DOHH2 (cell line): ENCODE results near the gene PARP9.

Experiments used
- H3F3A ChIP-seq: fragments of 200-600 bp; sonication (generic), shearing (Covaris generic); 2 replicates; pipeline ENCODE4 v1.6.0; 2016; ENCODE audit warnings: antibody characterized with exemption, mild to moderate bottlenecking; ENCODE audit not compliant: control insufficient read depth, insufficient read depth
- H3K27ac ChIP-seq: fragments of 200-600 bp; sonication (generic); 2 replicates; pipeline ENCODE4 v1.5.1; 2014; ENCODE audit warnings: low read depth, mild to moderate bottlenecking, low read length, moderate library complexity
- H3K27me3 ChIP-seq: fragments of 200-600 bp; sonication (generic); 2 replicates; pipeline ENCODE4 v1.6.1; 2014; ENCODE audit warnings: mild to moderate bottlenecking, low read length, mixed read lengths; ENCODE audit not compliant: control insufficient read depth
- H3K36me3 ChIP-seq: fragments of 200-600 bp; sonication (generic); 2 replicates; pipeline ENCODE4 v1.6.1; 2014; ENCODE audit warnings: mild to moderate bottlenecking, low read length, moderate library complexity, mixed read lengths; ENCODE audit not compliant: control insufficient read depth
- H3K4me1 ChIP-seq: fragments of 200-600 bp; sonication (generic); 2 replicates; pipeline ENCODE4 v1.6.1; 2014; ENCODE audit warnings: mild to moderate bottlenecking, low read length, mixed read lengths; ENCODE audit not compliant: control insufficient read depth
- H3K4me2 ChIP-seq: fragments of 200-600 bp; sonication (generic); 2 replicates; pipeline ENCODE4 v1.6.0; 2014; ENCODE audit warnings: mild to moderate bottlenecking, low read length, moderate library complexity
- H3K4me3 ChIP-seq: fragments of 200-600 bp; sonication (generic); 2 replicates; pipeline ENCODE4 v1.5.1; 2014; ENCODE audit warnings: mild to moderate bottlenecking, low read length, mixed read lengths
- H3K79me2 ChIP-seq: fragments of 200-600 bp; sonication (generic); 2 replicates; pipeline ENCODE4 v1.6.1; 2014; ENCODE audit warnings: mild to moderate bottlenecking, low read length, mixed read lengths; ENCODE audit not compliant: control insufficient read depth
- H3K9me2 ChIP-seq: fragments of 200-600 bp; sonication (generic); replicated peaks from 2 replicates; pipeline ENCODE4 v1.6.1; 2014; ENCODE audit warnings: mild to moderate bottlenecking, low read length, mixed read lengths; ENCODE audit not compliant: control insufficient read depth
- H3K9me3 ChIP-seq: fragments of 200-600 bp; sonication (generic); 2 replicates; pipeline ENCODE4 v1.6.1; 2014; ENCODE audit warnings: antibody characterized with exemption, low read length, mixed read lengths; ENCODE audit not compliant: control insufficient read depth, insufficient read depth
- H4K20me1 ChIP-seq: fragments of 200-600 bp; sonication (generic); 2 replicates; pipeline ENCODE4 v1.6.0; 2014; ENCODE audit warnings: low read depth, mild to moderate bottlenecking, antibody characterized with exemption, low read length, moderate library complexity; ENCODE audit not compliant: control insufficient read depth, insufficient read depth
- CTCF ChIP-seq: fragments of 200-600 bp; sonication (generic); IDR thresholded peaks from one replicate; pipeline ENCODE4 v1.5.1; 2014; ENCODE audit warnings: antibody characterized with exemption, mild to moderate bottlenecking, low read depth, low read length; ENCODE audit not compliant: poor library complexity, severe bottlenecking
- EZH2phosphoT487 ChIP-seq: fragments of 200-600 bp; sonication (generic); IDR thresholded peaks from 2 replicates; pipeline ENCODE4 v1.6.1; 2017; ENCODE audit warnings: borderline replicate concordance, mild to moderate bottlenecking, antibody characterized with exemption, low read length, moderate library complexity, mixed read lengths

The PARP9 gene

GRCh38 chr3:122555275-122556071 is 8.6 kb downstream of the PARP9 start:
- TF ChIP-seq CTCF (no peak), EZH2phosphoT487 (no peak)

GRCh38 chr3:122553171-122553570 is 10.9 kb downstream of the PARP9 start:
- Histone ChIP-seq H3K4me1 (no peaks in the 10 kb centered on the region), H3K4me3 (no peak overlapping the region), H3K79me2 (no peaks in the 10 kb centered on the region), H3K36me3 (no peaks in the 10 kb centered on the region), H3K4me2 (no peak overlapping the region), H3F3A (no peaks in the 10 kb centered on the region), H4K20me1 (no peaks in the 10 kb centered on the region), H3K27me3 (no peaks in the 10 kb centered on the region), H3K9me3 (no peaks in the 10 kb centered on the region), H3K9me2 (no peaks in the 10 kb centered on the region), H3K27ac (no peak overlapping the region)
- TF ChIP-seq CTCF (no peak), EZH2phosphoT487 (no peak)

More at GRCh38 chr3:122555275-122556071, 8.6 kb downstream of the PARP9 start:
- no peaks in the 10 kb centered on the region for H4K20me1 ChIP-seq
- no peak overlapping the region for H3K4me3 ChIP-seq
- H3K4me1 ChIP-seq: no peaks in the 10 kb centered on the region
- no peaks in the 10 kb centered on the region for H3K36me3 ChIP-seq
- H3K9me2 ChIP-seq: no peaks in the 10 kb centered on the region
- H3F3A ChIP-seq: no peaks in the 10 kb centered on the region
- no peaks in the 10 kb centered on the region for H3K9me3 ChIP-seq
- H3K79me2 ChIP-seq: no peaks in the 10 kb centered on the region
- H3K4me2 ChIP-seq: no peak overlapping the region
- H3K27ac ChIP-seq: no peak overlapping the region
- H3K27me3 ChIP-seq: no peaks in the 10 kb centered on the region

DNA sequence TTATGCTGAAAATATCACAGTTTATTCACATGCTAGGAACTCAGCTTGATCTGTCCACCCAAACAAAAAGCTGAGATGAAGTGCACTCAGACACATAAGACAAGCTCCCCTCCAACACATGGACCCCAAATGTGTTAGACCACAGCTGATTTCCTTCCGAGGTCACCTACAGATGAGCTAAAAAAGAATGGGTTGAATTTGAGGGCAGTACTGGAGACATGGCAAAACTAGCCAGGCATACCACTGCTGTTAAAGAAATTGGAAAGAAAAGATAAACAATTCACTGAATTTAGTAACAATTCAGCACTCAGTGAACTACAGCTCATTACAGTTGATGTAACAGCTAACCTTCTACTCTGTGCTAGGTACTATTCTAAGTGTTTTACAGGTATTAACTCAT is 15.5 kb downstream of the PARP9 start:
- no peaks in the 10 kb centered on the region for H3K4me1 ChIP-seq
- H3K4me2 ChIP-seq: no peak overlapping the region
- H3K27ac ChIP-seq: no peak overlapping the region
- H4K20me1 ChIP-seq: no peaks in the 10 kb centered on the region
- no peaks in the 10 kb centered on the region for H3K36me3 ChIP-seq
- no peaks in the 10 kb centered on the region for H3K79me2 ChIP-seq
- TF ChIP-seq EZH2phosphoT487 (no peak), CTCF (no peak)
- no peaks in the 10 kb centered on the region for H3K9me3 ChIP-seq
- H3K9me2 ChIP-seq: no peaks in the 10 kb centered on the region
- H3K27me3 ChIP-seq: no peaks in the 10 kb centered on the region
- no peaks in the 10 kb centered on the region for H3F3A ChIP-seq
- no peak overlapping the region for H3K4me3 ChIP-seq
